Measurements from ENCODE around the gene MLLT10.

Gene MLLT10

GRCh38 chr10:21533467-21534279 lies at the start of gene MLLT10:
Gene MLLT10 (plus strand): TSS chr10:21534232. CDS start chr10:21534645, 413 bp downstream.
- DNase-seq, result peak; percentile 91

- DNase-seq, result no peak
These were observed 46.4 kb upstream of the MLLT10 start for GRCh38 chr10:21487416-21488180.

GRCh38 chr10:21488246-21488956 lies 45.6 kb upstream of the MLLT10 start:
- DNase-seq, result no peak

- DNase-seq, result no peak
These were observed 45.0 kb upstream of the MLLT10 start for GRCh38 chr10:21488957-21489446.

GRCh38 chr10:21490028-21490710 lies 43.9 kb upstream of the MLLT10 start:
- no peak for DNase-seq

GRCh38 chr10:21490711-21491105 lies 43.3 kb upstream of the MLLT10 start:
- no peak for DNase-seq

GRCh38 chr10:21492421-21492820 lies 41.6 kb upstream of the MLLT10 start:
- DNase-seq, result no peak

- no peak for DNase-seq
These were observed 40.2 kb upstream of the MLLT10 start for GRCh38 chr10:21493784-21494183.

- no peak for DNase-seq
These were observed 39.6 kb upstream of the MLLT10 start for GRCh38 chr10:21494191-21495001.

GRCh38 chr10:21495002-21495751 lies 38.9 kb upstream of the MLLT10 start:
- no peak for DNase-seq

- peak; percentile 84 for DNase-seq
These were observed 38.2 kb upstream of the MLLT10 start for GRCh38 chr10:21495752-21496342.

GRCh38 chr10:21496343-21497176 lies 37.5 kb upstream of the MLLT10 start:
- DNase-seq, result peak; percentile 35

- no peak for DNase-seq
These were observed 36.7 kb upstream of the MLLT10 start for GRCh38 chr10:21497177-21497807.

GRCh38 chr10:21498377-21498776 lies 35.7 kb upstream of the MLLT10 start:
- DNase-seq, result no peak

- no peak for DNase-seq
These were observed 35.0 kb upstream of the MLLT10 start for GRCh38 chr10:21498986-21499385.

- no peak for DNase-seq
These were observed 34.1 kb upstream of the MLLT10 start for GRCh38 chr10:21499701-21500577.

GRCh38 chr10:21500578-21500910 lies 33.5 kb upstream of the MLLT10 start:
- DNase-seq, result no peak

GRCh38 chr10:21501091-21501490 lies 32.9 kb upstream of the MLLT10 start:
- no peak for DNase-seq
